ENCODE results near the gene PKD1.

The PKD1 gene

GRCh38 chr16:2165861-2166260, 30.2 kb upstream of the PKD1 start:
- Histone ChIP-seq H3K4me3 (ENCODE audit: low read length) (no peak overlapping the region), H3K36me3 (ENCODE audit: control insufficient read depth, insufficient read depth, low read length) (peaks cover 5% of the 10 kb centered on the region), H3K27me3 (ENCODE audit: control insufficient read depth, insufficient read depth, low read length) (no peaks in the 10 kb centered on the region), H3K9ac (ENCODE audit: low read length) (no peak overlapping the region), H3K27ac (ENCODE audit: low read depth, low read length) (no peak overlapping the region), H3K4me1 (ENCODE audit: control insufficient read depth, insufficient read depth, low read length) (peaks cover 5% of the 10 kb centered on the region)

GRCh38 chr16:2163211-2163881, 27.6 kb upstream of the PKD1 start:
- Histone ChIP-seq H3K4me1 (ENCODE audit: control insufficient read depth, insufficient read depth, low read length) (peaks cover 20% of the 10 kb centered on the region), H3K9ac (ENCODE audit: low read length) (no peak overlapping the region), H3K27ac (ENCODE audit: low read depth, low read length) (no peak overlapping the region), H3K36me3 (ENCODE audit: control insufficient read depth, insufficient read depth, low read length) (peaks cover 2% of the 10 kb centered on the region), H3K27me3 (ENCODE audit: control insufficient read depth, insufficient read depth, low read length) (no peaks in the 10 kb centered on the region), H3K4me3 (ENCODE audit: low read length) (no peak overlapping the region)

- no peaks in the 10 kb centered on the region for H3K36me3 ChIP-seq (ENCODE audit: control insufficient read depth, insufficient read depth, low read length)
- H3K27me3 ChIP-seq (ENCODE audit: control insufficient read depth, insufficient read depth, low read length), result no peaks in the 10 kb centered on the region
- H3K9ac ChIP-seq (ENCODE audit: low read length), result no peak overlapping the region
- H3K4me1 ChIP-seq (ENCODE audit: control insufficient read depth, insufficient read depth, low read length), result peaks cover 27% of the 10 kb centered on the region
- H3K27ac ChIP-seq (ENCODE audit: low read depth, low read length), result no peak overlapping the region
- no peak overlapping the region for H3K4me3 ChIP-seq (ENCODE audit: low read length)
Observed at GRCh38 chr16:2162676-2163118, 27.0 kb upstream of the PKD1 start.

GRCh38 chr16:2161911-2162310, 26.2 kb upstream of the PKD1 start:
- no peak overlapping the region for H3K27ac ChIP-seq (ENCODE audit: low read depth, low read length)
- no peaks in the 10 kb centered on the region for H3K36me3 ChIP-seq (ENCODE audit: control insufficient read depth, insufficient read depth, low read length)
- H3K9ac ChIP-seq (ENCODE audit: low read length), result no peak overlapping the region
- H3K4me3 ChIP-seq (ENCODE audit: low read length), result no peak overlapping the region
- H3K4me1 ChIP-seq (ENCODE audit: control insufficient read depth, insufficient read depth, low read length), result peaks cover 35% of the 10 kb centered on the region
- no peaks in the 10 kb centered on the region for H3K27me3 ChIP-seq (ENCODE audit: control insufficient read depth, insufficient read depth, low read length)

- no peaks in the 10 kb centered on the region for H3K36me3 ChIP-seq (ENCODE audit: control insufficient read depth, insufficient read depth, low read length)
- H3K27ac ChIP-seq (ENCODE audit: low read depth, low read length), result peak overlapping the region; percentile 45
- H3K9ac ChIP-seq (ENCODE audit: low read length), result no peak overlapping the region
- no peaks in the 10 kb centered on the region for H3K27me3 ChIP-seq (ENCODE audit: control insufficient read depth, insufficient read depth, low read length)
- peak overlapping the region; percentile 15 for H3K4me3 ChIP-seq (ENCODE audit: low read length)
- H3K4me1 ChIP-seq (ENCODE audit: control insufficient read depth, insufficient read depth, low read length), result peaks cover 41% of the 10 kb centered on the region
Observed at GRCh38 chr16:2160915-2161551, 25.3 kb upstream of the PKD1 start.

GRCh38 chr16:2159175-2159838, 23.6 kb upstream of the PKD1 start:
- Histone ChIP-seq H3K27me3 (ENCODE audit: control insufficient read depth, insufficient read depth, low read length) (no peaks in the 10 kb centered on the region), H3K27ac (ENCODE audit: low read depth, low read length) (peak overlapping the region; percentile 93), H3K9ac (ENCODE audit: low read length) (no peak overlapping the region), H3K36me3 (ENCODE audit: control insufficient read depth, insufficient read depth, low read length) (no peaks in the 10 kb centered on the region), H3K4me3 (ENCODE audit: low read length) (peak overlapping the region; percentile 35), H3K4me1 (ENCODE audit: control insufficient read depth, insufficient read depth, low read length) (peaks cover 41% of the 10 kb centered on the region)

GRCh38 chr16:2158262-2158638, 22.6 kb upstream of the PKD1 start:
- Histone ChIP-seq H3K27me3 (ENCODE audit: control insufficient read depth, insufficient read depth, low read length) (no peaks in the 10 kb centered on the region), H3K9ac (ENCODE audit: low read length) (no peak overlapping the region), H3K36me3 (ENCODE audit: control insufficient read depth, insufficient read depth, low read length) (no peaks in the 10 kb centered on the region), H3K4me3 (ENCODE audit: low read length) (peak overlapping the region; percentile 35), H3K27ac (ENCODE audit: low read depth, low read length) (peak overlapping the region; percentile 93), H3K4me1 (ENCODE audit: control insufficient read depth, insufficient read depth, low read length) (peaks cover 50% of the 10 kb centered on the region)

GRCh38 chr16:2157480-2158261, 22.0 kb upstream of the PKD1 start:
- peak overlapping the region; percentile 93 for H3K27ac ChIP-seq (ENCODE audit: low read depth, low read length)
- H3K9ac ChIP-seq (ENCODE audit: low read length), result no peak overlapping the region
- H3K4me3 ChIP-seq (ENCODE audit: low read length), result peak overlapping the region; percentile 87

GRCh38 chr16:2156849-2157224, 21.1 kb upstream of the PKD1 start:
- Histone ChIP-seq H3K27me3 (ENCODE audit: control insufficient read depth, insufficient read depth, low read length) (no peaks in the 10 kb centered on the region), H3K36me3 (ENCODE audit: control insufficient read depth, insufficient read depth, low read length) (no peaks in the 10 kb centered on the region), H3K9ac (ENCODE audit: low read length) (no peak overlapping the region), H3K4me3 (ENCODE audit: low read length) (peak overlapping the region; percentile 87), H3K27ac (ENCODE audit: low read depth, low read length) (peak overlapping the region; percentile 93), H3K4me1 (ENCODE audit: control insufficient read depth, insufficient read depth, low read length) (peaks cover 58% of the 10 kb centered on the region)

More at GRCh38 chr16:2157480-2158261, 22.0 kb upstream of the PKD1 start:
- Histone ChIP-seq H3K27me3 (ENCODE audit: control insufficient read depth, insufficient read depth, low read length) (no peaks in the 10 kb centered on the region), H3K4me1 (ENCODE audit: control insufficient read depth, insufficient read depth, low read length) (peaks cover 55% of the 10 kb centered on the region), H3K36me3 (ENCODE audit: control insufficient read depth, insufficient read depth, low read length) (no peaks in the 10 kb centered on the region)

- H3K4me3 ChIP-seq (ENCODE audit: low read length), result peak overlapping the region; percentile 87
- H3K4me1 ChIP-seq (ENCODE audit: control insufficient read depth, insufficient read depth, low read length), result peaks cover 53% of the 10 kb centered on the region
- H3K36me3 ChIP-seq (ENCODE audit: control insufficient read depth, insufficient read depth, low read length), result peaks cover 4% of the 10 kb centered on the region
- peaks cover 3% of the 10 kb centered on the region for H3K27me3 ChIP-seq (ENCODE audit: control insufficient read depth, insufficient read depth, low read length)
- H3K27ac ChIP-seq (ENCODE audit: low read depth, low read length), result peak overlapping the region; percentile 93
- peak overlapping the region; percentile 74 for H3K9ac ChIP-seq (ENCODE audit: low read length)
Observed at GRCh38 chr16:2155977-2156848, 20.5 kb upstream of the PKD1 start.

- H3K9ac ChIP-seq (ENCODE audit: low read length), result peak within 1 kb of the TSS; percentile 95
- H3K4me3 ChIP-seq (ENCODE audit: low read length), result peak within 1 kb of the TSS; percentile 95
- H3K27me3 ChIP-seq (ENCODE audit: control insufficient read depth, insufficient read depth, low read length), result peaks cover 3% of the 10 kb centered on the region
- peaks cover 4% of the 10 kb centered on the region for H3K36me3 ChIP-seq (ENCODE audit: control insufficient read depth, insufficient read depth, low read length)
- H3K4me1 ChIP-seq (ENCODE audit: control insufficient read depth, insufficient read depth, low read length), result peaks cover 53% of the 10 kb centered on the region
- peak within 1 kb of the TSS; percentile 93 for H3K27ac ChIP-seq (ENCODE audit: low read depth, low read length)
Observed at GRCh38 chr16:2155091-2155950, 19.6 kb upstream of the PKD1 start, which contains the start of gene TRAF7. Gene TRAF7, plus strand, starts transcription at chr16:2155782. Its CDS starts 8,139 bp downstream, at chr16:2163921.

Data from rectal smooth muscle tissue (tissue), 1 donor.